ENCODE measurements around the gene EBF3. TPM values are rescaled to one million over a fixed set of nuclear protein-coding genes. Genes with fewer than 3 reads are reported as not detected.

The EBF3 gene
- total RNA-seq, 3 donors from 2014 or later = not detected

- ATAC-seq = no peak
- DNase-seq = no peak
- no peaks in the 10 kb centered on the region for H3K4me1 Mint-ChIP-seq (ENCODE audit: low read depth)
Measured at GRCh38 chr10:129859536-129859935, 104.5 kb downstream of the EBF3 start.

GRCh38 chr10:129857242-129857960 lies 106.7 kb downstream of the EBF3 start:
- peaks cover 3% of the 10 kb centered on the region for H3K27me3 Mint-ChIP-seq (ENCODE audit: low read depth)
- no peak overlapping the region for H3K4me3 Mint-ChIP-seq
- no peaks in the 10 kb centered on the region for H3K4me1 Mint-ChIP-seq (ENCODE audit: low read depth)
- ATAC-seq = no peak
- H3K9me3 Mint-ChIP-seq = peaks cover 4% of the 10 kb centered on the region
- H3K36me3 Mint-ChIP-seq (ENCODE audit: insufficient read depth) = no peaks in the 10 kb centered on the region
- no peak for DNase-seq

More at GRCh38 chr10:129859536-129859935, 104.5 kb downstream of the EBF3 start:
- H3K36me3 Mint-ChIP-seq (ENCODE audit: insufficient read depth) = no peaks in the 10 kb centered on the region
- H3K4me3 Mint-ChIP-seq = no peak overlapping the region
- peaks cover 4% of the 10 kb centered on the region for H3K9me3 Mint-ChIP-seq
- H3K27me3 Mint-ChIP-seq (ENCODE audit: low read depth) = no peaks in the 10 kb centered on the region

GRCh38 chr10:129855836-129856563 lies 108.1 kb downstream of the EBF3 start:
- Mint-ChIP-seq H3K36me3 (ENCODE audit: insufficient read depth) (no peaks in the 10 kb centered on the region), H3K9me3 (peaks cover 4% of the 10 kb centered on the region), H3K27me3 (ENCODE audit: low read depth) (peaks cover 6% of the 10 kb centered on the region), H3K4me3 (no peak overlapping the region), H3K4me1 (ENCODE audit: low read depth) (no peaks in the 10 kb centered on the region)
- DNase-seq = no peak
- no peak for ATAC-seq

GRCh38 chr10:129854796-129855705 lies 109.0 kb downstream of the EBF3 start:
- ATAC-seq (no peak), DNase-seq (no peak)
- Mint-ChIP-seq H3K27me3 (ENCODE audit: low read depth) (peaks cover 6% of the 10 kb centered on the region), H3K9me3 (peaks cover 4% of the 10 kb centered on the region), H3K4me3 (no peak overlapping the region), H3K4me1 (ENCODE audit: low read depth) (no peaks in the 10 kb centered on the region), H3K36me3 (ENCODE audit: insufficient read depth) (no peaks in the 10 kb centered on the region)

GRCh38 chr10:129854158-129854557 lies 109.9 kb downstream of the EBF3 start:
- Mint-ChIP-seq H3K4me1 (ENCODE audit: low read depth) (no peaks in the 10 kb centered on the region), H3K9me3 (peaks cover 4% of the 10 kb centered on the region), H3K4me3 (no peak overlapping the region), H3K27me3 (ENCODE audit: low read depth) (peaks cover 6% of the 10 kb centered on the region), H3K36me3 (ENCODE audit: insufficient read depth) (no peaks in the 10 kb centered on the region)
- ATAC-seq (no peak), DNase-seq (no peak)

GRCh38 chr10:129853562-129853903 lies 110.5 kb downstream of the EBF3 start:
- no peak for DNase-seq
- peaks cover 4% of the 10 kb centered on the region for H3K9me3 Mint-ChIP-seq

GRCh38 chr10:129852829-129853561 lies 111.1 kb downstream of the EBF3 start:
- H3K36me3 Mint-ChIP-seq (ENCODE audit: insufficient read depth) = no peaks in the 10 kb centered on the region
- DNase-seq = no peak
- no peak for ATAC-seq
- H3K4me1 Mint-ChIP-seq (ENCODE audit: low read depth) = no peaks in the 10 kb centered on the region
- H3K27me3 Mint-ChIP-seq (ENCODE audit: low read depth) = peaks cover 6% of the 10 kb centered on the region
- H3K4me3 Mint-ChIP-seq = no peak overlapping the region
- H3K9me3 Mint-ChIP-seq = peaks cover 4% of the 10 kb centered on the region

More at GRCh38 chr10:129853562-129853903, 110.5 kb downstream of the EBF3 start:
- no peak for ATAC-seq
- H3K36me3 Mint-ChIP-seq (ENCODE audit: insufficient read depth) = no peaks in the 10 kb centered on the region
- H3K27me3 Mint-ChIP-seq (ENCODE audit: low read depth) = peaks cover 6% of the 10 kb centered on the region
- H3K4me1 Mint-ChIP-seq (ENCODE audit: low read depth) = no peaks in the 10 kb centered on the region
- H3K4me3 Mint-ChIP-seq = no peak overlapping the region

GRCh38 chr10:129851941-129852640 lies 112.0 kb downstream of the EBF3 start:
- Mint-ChIP-seq H3K36me3 (ENCODE audit: insufficient read depth) (no peaks in the 10 kb centered on the region), H3K4me1 (ENCODE audit: low read depth) (no peaks in the 10 kb centered on the region), H3K27me3 (ENCODE audit: low read depth) (peaks cover 6% of the 10 kb centered on the region), H3K4me3 (no peak overlapping the region), H3K9me3 (peaks cover 4% of the 10 kb centered on the region)
- no peak for DNase-seq
- no peak for ATAC-seq

GRCh38 chr10:129850790-129851189 lies 113.3 kb downstream of the EBF3 start:
- peaks cover 9% of the 10 kb centered on the region for H3K27me3 Mint-ChIP-seq (ENCODE audit: low read depth)
- no peaks in the 10 kb centered on the region for H3K9me3 Mint-ChIP-seq
- H3K4me1 Mint-ChIP-seq (ENCODE audit: low read depth) = no peaks in the 10 kb centered on the region
- H3K4me3 Mint-ChIP-seq = no peak overlapping the region
- no peak for ATAC-seq
- no peak for DNase-seq
- H3K36me3 Mint-ChIP-seq (ENCODE audit: insufficient read depth) = no peaks in the 10 kb centered on the region

- no peaks in the 10 kb centered on the region for H3K9me3 Mint-ChIP-seq
- ATAC-seq (no peak), DNase-seq (no peak)
- H3K4me3 Mint-ChIP-seq = no peak overlapping the region
- H3K4me1 Mint-ChIP-seq (ENCODE audit: low read depth) = no peaks in the 10 kb centered on the region
- peaks cover 9% of the 10 kb centered on the region for H3K27me3 Mint-ChIP-seq (ENCODE audit: low read depth)
- H3K36me3 Mint-ChIP-seq (ENCODE audit: insufficient read depth) = no peaks in the 10 kb centered on the region
Measured at GRCh38 chr10:129850316-129850715, 113.8 kb downstream of the EBF3 start.

- H3K4me1 Mint-ChIP-seq (ENCODE audit: low read depth) = no peaks in the 10 kb centered on the region
- no peak for ATAC-seq
- DNase-seq = no peak
Measured at GRCh38 chr10:129849853-129850252, 114.2 kb downstream of the EBF3 start.

GRCh38 chr10:129849452-129849750 lies 114.7 kb downstream of the EBF3 start:
- DNase-seq (no peak), ATAC-seq (no peak)
- H3K27me3 Mint-ChIP-seq (ENCODE audit: low read depth) = peaks cover 9% of the 10 kb centered on the region
- H3K36me3 Mint-ChIP-seq (ENCODE audit: insufficient read depth) = no peaks in the 10 kb centered on the region
- no peak overlapping the region for H3K4me3 Mint-ChIP-seq
- H3K4me1 Mint-ChIP-seq (ENCODE audit: low read depth) = no peaks in the 10 kb centered on the region
- no peaks in the 10 kb centered on the region for H3K9me3 Mint-ChIP-seq

More at GRCh38 chr10:129849853-129850252, 114.2 kb downstream of the EBF3 start:
- Mint-ChIP-seq H3K27me3 (ENCODE audit: low read depth) (peaks cover 9% of the 10 kb centered on the region), H3K4me3 (no peak overlapping the region), H3K36me3 (ENCODE audit: insufficient read depth) (no peaks in the 10 kb centered on the region), H3K9me3 (no peaks in the 10 kb centered on the region)

GRCh38 chr10:129848696-129849451 lies 115.2 kb downstream of the EBF3 start:
- Mint-ChIP-seq H3K9me3 (no peaks in the 10 kb centered on the region), H3K4me3 (no peak overlapping the region), H3K4me1 (ENCODE audit: low read depth) (no peaks in the 10 kb centered on the region), H3K27me3 (ENCODE audit: low read depth) (peaks cover 9% of the 10 kb centered on the region), H3K36me3 (ENCODE audit: insufficient read depth) (no peaks in the 10 kb centered on the region)
- DNase-seq = no peak
- ATAC-seq = no peak
